ENCODE data around the gene NRG3.

The NRG3 gene

GRCh38 chr10:82402906-82403401, 528.0 kb downstream of the NRG3 start:
- Histone ChIP-seq H3K36me3 (ENCODE audit: control insufficient read depth, low read length) (no peaks in the 10 kb centered on the region), H3K9me3 (ENCODE audit: control insufficient read depth, insufficient read depth, low read length) (no peaks in the 10 kb centered on the region), H3K27me3 (ENCODE audit: control insufficient read depth, low read length) (no peaks in the 10 kb centered on the region), H3F3A (ENCODE audit: control insufficient read depth, insufficient read depth) (no peaks in the 10 kb centered on the region), H4K20me1 (ENCODE audit: control insufficient read depth, insufficient read depth, low read depth, low read length) (no peaks in the 10 kb centered on the region), H3K79me2 (ENCODE audit: control insufficient read depth, low read length) (no peaks in the 10 kb centered on the region), H3K4me2 (ENCODE audit: low read length) (no peak overlapping the region), H3K4me3 (ENCODE audit: low read length) (no peak overlapping the region), H3K27ac (ENCODE audit: low read depth, low read length) (no peak overlapping the region), H3K4me1 (ENCODE audit: control insufficient read depth, low read length) (no peaks in the 10 kb centered on the region), H3K9me2 (replicated peaks; ENCODE audit: control insufficient read depth, low read length) (no peaks in the 10 kb centered on the region)
- TF ChIP-seq EZH2phosphoT487 (IDR thresholded peaks at IDR 0.05; ENCODE audit: borderline replicate concordance, low read length) (no peak), CTCF (IDR thresholded peaks at IDR 0.05; ENCODE audit: low read depth, low read length, poor library complexity, severe bottlenecking) (no peak)

- Histone ChIP-seq H3K9me2 (replicated peaks; ENCODE audit: control insufficient read depth, low read length) (no peaks in the 10 kb centered on the region), H3K4me2 (ENCODE audit: low read length) (no peak overlapping the region), H3F3A (ENCODE audit: control insufficient read depth, insufficient read depth) (no peaks in the 10 kb centered on the region), H3K36me3 (ENCODE audit: control insufficient read depth, low read length) (no peaks in the 10 kb centered on the region), H3K27ac (ENCODE audit: low read depth, low read length) (no peak overlapping the region), H3K9me3 (ENCODE audit: control insufficient read depth, insufficient read depth, low read length) (no peaks in the 10 kb centered on the region), H3K79me2 (ENCODE audit: control insufficient read depth, low read length) (no peaks in the 10 kb centered on the region), H3K27me3 (ENCODE audit: control insufficient read depth, low read length) (no peaks in the 10 kb centered on the region), H3K4me3 (ENCODE audit: low read length) (no peak overlapping the region), H4K20me1 (ENCODE audit: control insufficient read depth, insufficient read depth, low read depth, low read length) (no peaks in the 10 kb centered on the region), H3K4me1 (ENCODE audit: control insufficient read depth, low read length) (no peaks in the 10 kb centered on the region)
- TF ChIP-seq EZH2phosphoT487 (IDR thresholded peaks at IDR 0.05; ENCODE audit: borderline replicate concordance, low read length): no peak
- TF ChIP-seq CTCF (IDR thresholded peaks at IDR 0.05; ENCODE audit: low read depth, low read length, poor library complexity, severe bottlenecking): no peak
Observed at GRCh38 chr10:82409671-82410070, 534.7 kb downstream of the NRG3 start.

- Histone ChIP-seq H3K9me3 (ENCODE audit: control insufficient read depth, insufficient read depth, low read length) (no peaks in the 10 kb centered on the region), H3K9me2 (replicated peaks; ENCODE audit: control insufficient read depth, low read length) (no peaks in the 10 kb centered on the region), H3F3A (ENCODE audit: control insufficient read depth, insufficient read depth) (no peaks in the 10 kb centered on the region), H3K27ac (ENCODE audit: low read depth, low read length) (no peak overlapping the region), H4K20me1 (ENCODE audit: control insufficient read depth, insufficient read depth, low read depth, low read length) (no peaks in the 10 kb centered on the region), H3K4me3 (ENCODE audit: low read length) (no peak overlapping the region), H3K27me3 (ENCODE audit: control insufficient read depth, low read length) (no peaks in the 10 kb centered on the region), H3K79me2 (ENCODE audit: control insufficient read depth, low read length) (no peaks in the 10 kb centered on the region), H3K36me3 (ENCODE audit: control insufficient read depth, low read length) (no peaks in the 10 kb centered on the region), H3K4me2 (ENCODE audit: low read length) (no peak overlapping the region), H3K4me1 (ENCODE audit: control insufficient read depth, low read length) (no peaks in the 10 kb centered on the region)
- TF ChIP-seq CTCF (IDR thresholded peaks at IDR 0.05; ENCODE audit: low read depth, low read length, poor library complexity, severe bottlenecking): no peak
- TF ChIP-seq EZH2phosphoT487 (IDR thresholded peaks at IDR 0.05; ENCODE audit: borderline replicate concordance, low read length): no peak
Observed at GRCh38 chr10:82411416-82411815, 536.4 kb downstream of the NRG3 start.

All from DOHH2 (cell line).